GM18868 (cell line): ENCODE measurements around the gene IL5.

Source experiments
- ATAC-seq: cut with Tn5 transposase; IDR thresholded peaks from one replicate; pipeline ENCODE4 v1.9.1; 2021; ENCODE audit warnings: mild to moderate bottlenecking, moderate library complexity; ENCODE audit not compliant: unreplicated experiment

The IL5 gene

DNA sequence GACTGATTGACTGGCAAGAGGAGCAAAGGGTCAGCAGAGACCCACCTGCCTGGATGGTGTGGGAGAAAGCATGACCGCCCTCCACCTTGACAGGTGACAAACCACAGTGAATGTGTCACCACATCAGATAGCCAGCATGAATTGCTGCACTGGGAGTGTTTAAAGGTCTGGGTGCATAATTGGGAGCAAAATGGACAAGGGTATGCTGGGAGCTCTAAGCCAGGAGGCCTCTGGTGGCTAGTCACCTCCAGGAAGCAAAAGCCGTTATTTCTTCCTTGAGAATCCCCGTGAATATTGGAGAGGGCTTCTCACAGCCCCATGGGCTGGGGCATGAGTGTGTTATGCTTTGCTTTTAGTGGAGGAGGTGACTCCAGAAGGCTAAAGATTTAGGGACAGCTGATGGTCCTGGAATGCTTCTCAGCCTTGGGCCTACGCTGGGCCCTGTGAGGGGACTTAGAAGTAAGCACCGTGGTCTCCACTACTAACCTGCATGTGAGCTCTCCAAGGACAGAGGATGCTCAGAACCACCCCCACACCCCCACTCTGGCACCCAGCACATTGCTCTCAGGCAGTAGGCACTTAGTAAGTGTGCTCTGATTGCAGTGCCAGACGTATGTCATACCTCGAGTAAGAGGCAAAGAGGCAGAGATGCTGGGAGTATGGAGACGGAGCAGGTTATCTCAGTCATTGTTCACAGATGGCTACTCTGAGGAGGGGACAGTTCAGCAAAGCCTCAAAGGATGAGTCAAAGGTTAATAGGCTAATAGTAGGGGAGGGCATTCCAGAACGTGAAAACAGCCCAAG is 43.7 kb downstream of the IL5 start:
- no peak for ATAC-seq

- no peak for ATAC-seq
These were observed 44.5 kb downstream of the IL5 start for GRCh38 chr5:132498686-132499271.

GRCh38 chr5:132498152-132498551 is 45.2 kb downstream of the IL5 start:
- ATAC-seq, result no peak

GRCh38 chr5:132497488-132497997 is 45.8 kb downstream of the IL5 start:
- no peak for ATAC-seq

DNA sequence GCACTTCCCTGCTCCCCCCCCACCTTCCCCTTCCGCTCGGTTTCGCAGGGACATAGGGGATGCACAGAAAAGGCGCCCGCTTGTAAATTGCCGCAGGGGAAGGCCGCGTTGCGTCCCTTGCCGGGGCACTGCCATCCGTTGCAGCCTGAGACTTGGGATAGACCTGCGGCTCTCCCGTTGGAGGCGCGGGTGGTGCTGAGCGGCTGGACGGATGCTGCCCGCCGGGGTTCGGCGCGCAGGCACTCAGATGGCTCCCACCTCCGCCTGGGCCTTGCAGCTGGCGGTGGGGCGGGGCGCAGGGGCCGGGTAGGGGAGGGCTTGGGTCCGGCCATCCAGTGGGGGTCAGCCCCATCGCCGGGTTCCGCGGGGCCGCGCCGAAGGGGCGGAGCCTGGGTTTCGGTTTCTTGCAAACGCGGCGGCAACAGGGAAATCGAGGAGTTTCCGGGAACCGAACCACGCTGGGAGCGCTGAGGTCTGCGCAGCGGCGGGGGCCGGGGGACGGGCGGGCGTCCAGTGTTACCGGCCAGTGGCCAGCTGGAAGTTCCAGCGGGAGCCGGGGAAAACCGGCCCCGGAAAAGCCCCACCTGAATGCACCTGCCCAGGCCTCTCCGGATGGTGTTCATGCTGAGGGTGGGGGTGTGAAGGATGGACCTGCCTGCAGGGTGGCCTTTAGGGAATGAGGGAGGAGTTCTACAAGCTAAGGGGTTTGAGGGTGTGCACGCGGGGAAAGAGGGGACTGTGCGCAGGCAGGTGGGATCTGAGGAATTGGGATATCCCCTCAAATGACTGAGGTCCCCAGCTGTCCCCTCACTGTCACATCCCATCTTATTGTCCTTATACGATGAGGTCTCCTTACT is 46.5 kb downstream of the IL5 start:
- ATAC-seq, result peak; percentile 42

DNA sequence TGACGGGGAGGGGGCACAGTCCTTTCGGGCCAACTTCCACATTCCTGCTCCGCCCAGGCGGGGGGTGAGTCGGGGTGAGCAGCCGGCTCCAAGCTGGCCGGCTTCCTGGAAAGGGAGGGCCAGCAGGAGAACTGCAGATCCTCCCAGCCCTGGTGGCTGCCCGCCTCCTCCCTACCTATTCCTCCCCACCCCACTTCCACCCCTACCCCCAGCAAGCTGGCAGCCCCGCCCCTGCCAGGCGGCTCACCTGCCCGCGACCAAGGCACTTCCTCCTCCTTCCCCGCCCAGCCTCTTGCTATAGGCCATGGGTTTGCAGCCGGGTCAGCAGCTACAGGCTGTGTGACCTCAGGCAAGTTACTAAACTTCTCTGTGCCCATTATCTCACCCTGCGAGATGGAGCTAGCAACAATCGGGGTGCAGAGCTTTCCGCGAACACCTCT is 47.1 kb downstream of the IL5 start:
- ATAC-seq, result peak; percentile 45

DNA sequence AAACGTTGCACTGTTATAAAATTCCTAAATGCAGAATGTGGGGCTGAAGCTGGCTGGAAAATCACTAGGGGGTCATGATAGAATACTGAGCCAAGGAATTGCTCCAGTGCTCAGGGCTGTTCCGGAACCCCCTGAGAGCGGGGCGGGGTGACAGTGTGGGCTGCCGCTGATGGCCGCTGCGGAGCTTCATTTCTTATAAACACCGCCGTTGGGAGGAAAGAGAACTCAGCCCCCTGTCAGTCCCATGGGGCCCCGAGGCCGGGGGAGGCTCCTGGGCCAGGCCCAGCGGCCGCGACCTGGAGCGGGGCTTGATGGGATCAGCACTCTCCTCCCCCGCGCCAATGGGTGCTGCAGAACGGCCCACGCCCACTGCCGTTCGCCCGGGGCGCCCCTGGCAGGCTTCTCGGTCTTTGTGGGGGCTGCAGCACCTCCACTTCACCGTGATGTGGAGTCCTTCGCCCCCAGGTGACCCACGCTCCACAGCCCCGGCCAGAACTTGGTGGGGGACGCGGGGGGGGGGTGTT is 47.6 kb downstream of the IL5 start:
- ATAC-seq, result peak; percentile 28

GRCh38 chr5:132493821-132494220 is 49.5 kb downstream of the IL5 start:
- no peak for ATAC-seq

DNA sequence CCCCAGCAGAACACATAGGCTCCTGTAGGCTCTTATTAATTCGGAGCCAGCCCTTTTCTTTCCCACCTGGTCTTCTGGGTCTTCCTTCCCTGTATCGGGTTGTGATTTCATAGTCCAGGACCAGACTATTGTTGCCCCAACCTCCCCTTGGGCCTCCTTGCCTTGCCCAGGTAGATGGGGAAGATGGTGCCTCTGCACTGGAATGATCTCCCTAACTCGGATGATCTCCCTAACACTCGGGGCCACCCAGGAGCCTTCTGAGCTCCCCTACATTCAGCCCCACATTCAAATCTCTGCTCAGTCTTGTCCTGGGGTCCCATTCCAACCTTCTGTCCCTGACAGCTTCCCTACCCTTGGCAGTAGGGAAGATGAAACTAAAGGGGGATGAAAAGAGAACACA is 50.1 kb downstream of the IL5 start:
- ATAC-seq, result no peak

GRCh38 chr5:132492386-132493125 is 50.8 kb downstream of the IL5 start:
- no peak for ATAC-seq
